ENCODE results near the gene NKX1-2. TPM values are rescaled to one million over a fixed set of nuclear protein-coding genes. Genes with fewer than 3 reads are reported as not detected.

Gene NKX1-2
- total RNA-seq, 3 donors from 2014 or later: 0.33 to 0.73 TPM; not detected in 1

- TF ChIP-seq POLR2AphosphoS5 (IDR thresholded peaks at IDR 0.05) (no peak), POLR2A (IDR thresholded peaks at IDR 0.05) (no peak)
- TF ChIP-seq, protein P1, sequence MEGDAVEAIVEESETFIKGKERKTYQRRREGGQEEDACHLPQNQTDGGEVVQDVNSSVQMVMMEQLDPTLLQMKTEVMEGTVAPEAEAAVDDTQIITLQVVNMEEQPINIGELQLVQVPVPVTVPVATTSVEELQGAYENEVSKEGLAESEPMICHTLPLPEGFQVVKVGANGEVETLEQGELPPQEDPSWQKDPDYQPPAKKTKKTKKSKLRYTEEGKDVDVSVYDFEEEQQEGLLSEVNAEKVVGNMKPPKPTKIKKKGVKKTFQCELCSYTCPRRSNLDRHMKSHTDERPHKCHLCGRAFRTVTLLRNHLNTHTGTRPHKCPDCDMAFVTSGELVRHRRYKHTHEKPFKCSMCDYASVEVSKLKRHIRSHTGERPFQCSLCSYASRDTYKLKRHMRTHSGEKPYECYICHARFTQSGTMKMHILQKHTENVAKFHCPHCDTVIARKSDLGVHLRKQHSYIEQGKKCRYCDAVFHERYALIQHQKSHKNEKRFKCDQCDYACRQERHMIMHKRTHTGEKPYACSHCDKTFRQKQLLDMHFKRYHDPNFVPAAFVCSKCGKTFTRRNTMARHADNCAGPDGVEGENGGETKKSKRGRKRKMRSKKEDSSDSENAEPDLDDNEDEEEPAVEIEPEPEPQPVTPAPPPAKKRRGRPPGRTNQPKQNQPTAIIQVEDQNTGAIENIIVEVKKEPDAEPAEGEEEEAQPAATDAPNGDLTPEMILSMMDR (IDR thresholded peaks at IDR 0.05): no peak
- Histone ChIP-seq H3K4me3 (no peak overlapping the region), H3K27me3 (peaks cover 0 to 4% of the 10 kb centered on the region in 2 donors), H3K4me1 (peaks cover 0 to 14% of the 10 kb centered on the region in 2 donors), H3K36me3 (no peaks in the 10 kb centered on the region), H3K9me3 (no peaks in the 10 kb centered on the region), H3K27ac (no peak overlapping the region)
- intact Hi-C loops (cut with DNase I; ENCODE audit: low total_unique reads): no loop called here
- no peak for DNase-seq (ENCODE audit: low spot score in 2 of 2)
Observed at GRCh38 chr10:124420254-124420653, 29.6 kb downstream of the NKX1-2 start.

DNA sequence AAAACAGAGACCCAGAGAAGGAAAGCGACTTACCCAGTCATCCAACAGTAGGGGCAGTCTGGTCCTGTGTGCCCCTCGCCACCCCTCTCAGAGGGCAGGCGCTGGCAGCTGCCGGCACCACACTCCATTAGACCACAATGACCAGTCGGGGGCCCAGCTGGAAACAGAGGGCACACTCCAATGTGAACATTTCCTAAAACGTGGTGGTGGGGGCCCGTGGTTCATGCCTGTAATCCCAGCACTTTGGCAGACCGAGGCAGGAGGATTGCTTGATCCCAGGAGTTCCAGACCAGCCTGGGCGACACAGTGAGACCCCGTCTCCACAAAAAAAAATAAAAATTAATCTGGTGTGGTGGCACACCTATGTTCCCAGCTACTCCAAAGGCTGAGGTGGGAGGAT is 30.2 kb downstream of the NKX1-2 start:
- Histone ChIP-seq H3K4me3 (no peak overlapping the region), H3K9me3 (no peaks in the 10 kb centered on the region), H3K36me3 (no peaks in the 10 kb centered on the region), H3K27ac (no peak overlapping the region), H3K27me3 (peaks cover 0 to 4% of the 10 kb centered on the region in 2 donors), H3K4me1 (peaks cover 0 to 14% of the 10 kb centered on the region in 2 donors)
- no peak for DNase-seq (ENCODE audit: low spot score in 2 of 2)
- TF ChIP-seq POLR2A (IDR thresholded peaks at IDR 0.05) (no peak), POLR2AphosphoS5 (IDR thresholded peaks at IDR 0.05) (no peak)
- TF ChIP-seq, protein P1 (IDR thresholded peaks at IDR 0.05): no peak
- intact Hi-C loops (cut with DNase I; ENCODE audit: low total_unique reads): no loop called here

GRCh38 chr10:124418726-124419501 is 30.9 kb downstream of the NKX1-2 start, which contains the start of gene OAT:
Gene OAT (minus strand): TSS chr10:124418923. CDS start chr10:124412171, 6,752 bp downstream.
- H3K36me3 ChIP-seq: no peaks in the 10 kb centered on the region
- intact Hi-C loops (cut with DNase I; ENCODE audit: low total_unique reads): no loop called here
- peak within 1 kb of the TSS; percentile 96 for H3K27ac ChIP-seq
- H3K4me1 ChIP-seq: peaks cover 0 to 21% of the 10 kb centered on the region in 2 donors
- TF ChIP-seq, protein P1 (IDR thresholded peaks at IDR 0.05): peak in 1 of 3 donors; percentile 20
- TF ChIP-seq POLR2AphosphoS5 (IDR thresholded peaks at IDR 0.05): peak; percentile 90 to 96 (median 94)
- TF ChIP-seq POLR2A (IDR thresholded peaks at IDR 0.05): peak; percentile 95
- no peaks in the 10 kb centered on the region for H3K27me3 ChIP-seq
- H3K9me3 ChIP-seq: no peaks in the 10 kb centered on the region
- H3K4me3 ChIP-seq: peak within 1 kb of the TSS; percentile 85 to 96 (median 91)
- peak; percentile 97 for DNase-seq (ENCODE audit: low spot score in 2 of 2)

GRCh38 chr10:124417895-124418725 is 31.7 kb downstream of the NKX1-2 start:
- Histone ChIP-seq H3K36me3 (no peaks in the 10 kb centered on the region), H3K4me1 (peaks cover 0 to 28% of the 10 kb centered on the region in 2 donors), H3K9me3 (no peaks in the 10 kb centered on the region), H3K4me3 (peak overlapping the region; percentile 85 to 96 (median 91)), H3K27ac (peak overlapping the region; percentile 96), H3K27me3 (no peaks in the 10 kb centered on the region)
- intact Hi-C loops (cut with DNase I; ENCODE audit: low total_unique reads): no loop called here
- no peak for TF ChIP-seq POLR2AphosphoS5 (IDR thresholded peaks at IDR 0.05)
- TF ChIP-seq POLR2A (IDR thresholded peaks at IDR 0.05): no peak
- TF ChIP-seq, protein P1 (IDR thresholded peaks at IDR 0.05): no peak
- peak; percentile 41 to 57 for DNase-seq (ENCODE audit: low spot score in 2 of 2)

Measured in breast epithelium (tissue), 4 donors.